T-helper 17 cell (primary cell): ENCODE data around the gene OLFM2. TPM values are rescaled to one million over a fixed set of nuclear protein-coding genes. Genes with fewer than 3 reads are reported as not detected.
A peak's percentile ranks its signal among the peaks of the same experiment; 100 is the strongest.

ENCODE experiments used
- ATAC-seq: fragments of 150-1000 bp; cut with Tn5 transposase; 2 replicates; pipeline ENCODE4 v1.10.0; 2021; ENCODE audit warnings: mild to moderate bottlenecking, moderate library complexity
- DNase-seq, 3 donors: peaks; one replicate each; pipeline versions ENCODE4 v3.0.0 to v3.0.0-alpha.2; 2020 to 2021
- H3K9me3 ChIP-seq: one replicate; pipeline ENCODE4 v1.7.0; 2013; ENCODE audit warnings: low read length, mild to moderate bottlenecking; ENCODE audit not compliant: control insufficient read depth, poor library complexity, severe bottlenecking
- H3K27ac Mint-ChIP-seq: one replicate; pipeline ENCODE4 v1.8.0; 2022; ENCODE audit warnings: mild to moderate bottlenecking, moderate library complexity, mixed read lengths
- H3K27me3 Mint-ChIP-seq: one replicate; pipeline ENCODE4 v1.8.0; 2022; ENCODE audit warnings: mixed read lengths
- H3K36me3 Mint-ChIP-seq: one replicate; pipeline ENCODE4 v1.8.0; 2022; ENCODE audit warnings: low read depth, mixed read lengths
- H3K4me1 Mint-ChIP-seq: one replicate; pipeline ENCODE4 v1.8.0; 2022; ENCODE audit warnings: mild to moderate bottlenecking, mixed read lengths
- H3K4me3 Mint-ChIP-seq: one replicate; pipeline ENCODE4 v1.8.0; 2022; ENCODE audit warnings: mild to moderate bottlenecking, moderate library complexity, mixed read lengths
- total RNA-seq, 4 donors: library from RNA in 2 of 4; stranded (reverse) in 2 of 4; gene quantifications; one replicate each; pipeline ENCODE4 v1.2.3 and lab custom pipeline; 2022 to 2026

Gene OLFM2
- total RNA-seq, 2 donors from 2014 or later, result 3.1 to 3.9 TPM

- no peak for ATAC-seq
- H3K36me3 Mint-ChIP-seq, result peaks cover 3% of the 10 kb centered on the region
- H3K4me1 Mint-ChIP-seq, result peaks cover 14% of the 10 kb centered on the region
- H3K4me3 Mint-ChIP-seq, result no peak overlapping the region
- H3K27me3 Mint-ChIP-seq, result no peaks in the 10 kb centered on the region
- no peaks in the 10 kb centered on the region for H3K9me3 ChIP-seq
- H3K27ac Mint-ChIP-seq, result no peak overlapping the region
- DNase-seq, result no peak
These were observed 125.2 kb downstream of the OLFM2 start for GRCh38 chr19:9811139-9811538.

GRCh38 chr19:9808855-9809824, 127.2 kb downstream of the OLFM2 start:
- Mint-ChIP-seq H3K36me3 (peaks cover 3% of the 10 kb centered on the region), H3K27ac (peak overlapping the region; percentile 90), H3K27me3 (no peaks in the 10 kb centered on the region), H3K4me1 (peaks cover 14% of the 10 kb centered on the region), H3K4me3 (peak overlapping the region; percentile 41)
- no peaks in the 10 kb centered on the region for H3K9me3 ChIP-seq
- no peak for DNase-seq
- peak; percentile 92 for ATAC-seq

- H3K9me3 ChIP-seq, result no peaks in the 10 kb centered on the region
- no peaks in the 10 kb centered on the region for H3K27me3 Mint-ChIP-seq
- no peak for ATAC-seq
- no peak overlapping the region for H3K4me3 Mint-ChIP-seq
- H3K4me1 Mint-ChIP-seq, result peaks cover 14% of the 10 kb centered on the region
- no peak for DNase-seq
- H3K36me3 Mint-ChIP-seq, result peaks cover 3% of the 10 kb centered on the region
- peak overlapping the region; percentile 90 for H3K27ac Mint-ChIP-seq
These were observed 129.5 kb downstream of the OLFM2 start for GRCh38 chr19:9806803-9807202.

Other genes starting within 250 kb of the OLFM2 start
- gene ZNF846, start 167.8 kb downstream of the OLFM2 start, total RNA-seq, result 10 to 100 TPM in 1 of 2 donors, 1 to 10 TPM in 1; 3.9 to 12.0 TPM
- gene FBXL12, start 117.4 kb downstream of the OLFM2 start, total RNA-seq, result 10 to 100 TPM; 33.5 to 34.4 TPM
- gene UBL5, start 108.6 kb downstream of the OLFM2 start, total RNA-seq, result 100 to 1,000 TPM; 202 to 207 TPM
- gene PIN1, start 101.2 kb downstream of the OLFM2 start, total RNA-seq, result 10 to 100 TPM; 42.3 to 55.2 TPM
- gene COL5A3, start 74.0 kb upstream of the OLFM2 start, total RNA-seq, result 10 to 100 TPM; 50.0 to 52.1 TPM
- not detected for gene RDH8, start 77.0 kb upstream of the OLFM2 start, total RNA-seq
- gene SHFL, start 149.8 kb upstream of the OLFM2 start, total RNA-seq, result 10 to 100 TPM; 65.2 to 68.0 TPM
- 1 to 10 TPM in 1 of 2 donors, under 1 TPM in 1; 0.86 to 2.2 TPM for gene ANGPTL6, start 166.2 kb upstream of the OLFM2 start, total RNA-seq
- 10 to 100 TPM; 79.8 to 87.8 TPM for gene PPAN, start 169.8 kb upstream of the OLFM2 start, total RNA-seq
- gene P2RY11, start 175.2 kb upstream of the OLFM2 start, total RNA-seq, result 10 to 100 TPM; 46.6 to 50.8 TPM
- 100 to 1,000 TPM; 312 to 322 TPM for gene EIF3G, start 183.4 kb upstream of the OLFM2 start, total RNA-seq